A549 (cell line): ENCODE measurements around the gene CACNA2D4. TPM values are rescaled to one million over a fixed set of nuclear protein-coding genes. Genes with fewer than 3 reads are reported as not detected.
A peak's percentile ranks its signal among the peaks of the same experiment; 100 is the strongest.

ENCODE experiments used
- ATAC-seq, 2 experiments: fragments of 200-7000 bp in 1 of 2; fragments of >200 bp in 1 of 2; cut with Nextera tagmentation in 1 of 2; cut with Tn5 transposase in 1 of 2; 3 replicates each; pipeline versions ENCODE4 v1.8.0 to v1.9.1; 2018 to 2020; ENCODE audit warnings: mild to moderate bottlenecking in 1 of 2, moderate library complexity in 1 of 2
- CTCF ChIA-PET: fragments of 300-600 bp; sonication (Branson Sonifier 250); formaldehyde crosslinking; extraction: SDS; loops from one replicate; lab custom pipeline; 2021; ENCODE audit warnings: antibody characterized with exemption, inconsistent platforms; lab: Yijun Ruan, JAX
- POLR2A ChIA-PET: fragments of 350-600 bp; formaldehyde crosslinking; extraction: SDS; loops from one replicate; lab custom pipeline; 2021; ENCODE audit warnings: antibody characterized with exemption, inconsistent platforms; lab: Yijun Ruan, JAX
- DNase-seq, 2 experiments: peaks; one replicate each; pipeline versions ENCODE4 v3.0.0 to v3.0.0-alpha.2; 2011 to 2016; ENCODE audit warnings: low read depth in 1 of 2, low spot score in 1 of 2
- FAIRE-seq: peaks from 2 replicates; lab custom pipeline; 2011; peaks lifted over from hg19 to GRCh38; lab: Jason Lieb, UNC
- H3K27ac ChIP-seq, 2 experiments: fragments of >200 bp; sonication (Bioruptor Twin); formaldehyde crosslinking; 3 replicates each; pipeline ENCODE4 v1.5.1; 2016 to 2017
- H3K4me1 ChIP-seq: fragments of >200 bp; sonication (Bioruptor Twin); formaldehyde crosslinking; 3 replicates; pipeline ENCODE4 v1.6.1; 2016
- H3K4me2 ChIP-seq: fragments of >200 bp; sonication (Bioruptor Twin); formaldehyde crosslinking; 3 replicates; pipeline ENCODE4 v1.6.1; 2016
- H3K4me3 ChIP-seq: fragments of >200 bp; sonication (Bioruptor Twin); formaldehyde crosslinking; 3 replicates; pipeline ENCODE4 v1.5.1; 2016
- H3K9me3 ChIP-seq: fragments of >200 bp; sonication (Bioruptor Twin); formaldehyde crosslinking; 3 replicates; pipeline ENCODE4 v1.6.1; 2016
- ATOH8 ChIP-seq: fragments of 250-450 bp; sonication (Bioruptor Pico); IDR thresholded peaks from 2 replicates; pipeline ENCODE4 v1.5.0; 2020; ENCODE audit warnings: low read depth, mild to moderate bottlenecking, moderate library complexity
- BHLHE40 ChIP-seq: IDR thresholded peaks from 2 replicates; pipeline ENCODE4 v1.6.1; 2012; ENCODE audit warnings: low read depth, low read length, inconsistent platforms
- CHD2 ChIP-seq: fragments of 150-350 bp; IDR thresholded peaks from 2 replicates; pipeline ENCODE4 v1.6.1; 2014; ENCODE audit warnings: low read length; ENCODE audit not compliant: partially characterized antibody
- CTCF ChIP-seq: fragments of >200 bp; sonication (Bioruptor Twin); formaldehyde crosslinking; IDR thresholded peaks from 3 replicates; pipeline ENCODE4 v1.5.1; 2016
- EHMT2 ChIP-seq: fragments of 200-600 bp; sonication (generic); IDR thresholded peaks from 2 replicates; pipeline ENCODE4 v1.6.1; 2016; ENCODE audit warnings: antibody characterized with exemption, low read depth, mild to moderate bottlenecking, moderate library complexity
- ESRRA ChIP-seq: fragments of 150-350 bp; IDR thresholded peaks from 2 replicates; pipeline ENCODE4 v1.6.1; 2014; ENCODE audit warnings: mild to moderate bottlenecking, low read length, borderline replicate concordance
- FOSL2 ChIP-seq, 2 experiments: fragments of 450-650 bp in 1 of 2; fragments of >200 bp in 1 of 2; sonication (Bioruptor Twin) in 1 of 2; formaldehyde crosslinking; IDR thresholded peaks; 2 replicates each; pipeline versions ENCODE4 v1.5.0 to v1.6.1; 2016 to 2020; ENCODE audit warnings: mild to moderate bottlenecking in 1 of 2, moderate library complexity in 1 of 2
- HDAC2 ChIP-seq: fragments of 200-600 bp; sonication (generic); IDR thresholded peaks from 2 replicates; pipeline ENCODE4 v1.6.1; 2016
- HOXA7 ChIP-seq: fragments of 250-450 bp; sonication (Bioruptor Pico); IDR thresholded peaks from 2 replicates; pipeline ENCODE4 v1.5.0; 2020; ENCODE audit warnings: mild to moderate bottlenecking, moderate library complexity
- HOXB13 ChIP-seq: fragments of 250-450 bp; sonication (Bioruptor Pico); IDR thresholded peaks from 2 replicates; pipeline ENCODE4 v1.5.0; 2020; ENCODE audit warnings: low read depth, mild to moderate bottlenecking, moderate library complexity
- HOXB5 ChIP-seq: fragments of 250-450 bp; sonication (Bioruptor Pico); IDR thresholded peaks from 2 replicates; pipeline ENCODE4 v1.5.0; 2020; ENCODE audit warnings: mild to moderate bottlenecking, moderate library complexity
- KDM5A ChIP-seq: fragments of 200-600 bp; sonication (generic); IDR thresholded peaks from 2 replicates; pipeline ENCODE4 v1.6.1; 2016; ENCODE audit warnings: antibody characterized with exemption, mild to moderate bottlenecking
- POLR2A ChIP-seq: IDR thresholded peaks from 2 replicates; pipeline ENCODE4 v1.6.1; 2012; ENCODE audit warnings: mild to moderate bottlenecking, low read length
- POLR2AphosphoS2 ChIP-seq: conservative IDR thresholded peaks from 2 replicates; pipeline ENCODE4 v1.6.1; 2012; ENCODE audit warnings: low read length, improper control_type of control experiment, inconsistent platforms
- RAD21 ChIP-seq, 2 experiments: fragments of >200 bp in 1 of 2; sonication (Bioruptor Twin) in 1 of 2; formaldehyde crosslinking in 1 of 2; IDR thresholded peaks in 1 of 2; conservative IDR thresholded peaks in 1 of 2; 2 replicates in 1 of 2; 3 replicates in 1 of 2; pipeline ENCODE4 v1.6.1; 2012 to 2018; ENCODE audit warnings: inconsistent platforms in 1 of 2
- RARB ChIP-seq: fragments of 250-450 bp; sonication (Bioruptor Pico); IDR thresholded peaks from 2 replicates; pipeline ENCODE4 v1.8.0; 2021; ENCODE audit warnings: mild to moderate bottlenecking, moderate library complexity
- RFX5 ChIP-seq: fragments of 450-650 bp; IDR thresholded peaks from 2 replicates; pipeline ENCODE4 v1.7.1; 2014; ENCODE audit warnings: antibody characterized with exemption, mild to moderate bottlenecking, moderate library complexity
- SREBF2 ChIP-seq: fragments of 450-650 bp; IDR thresholded peaks from 2 replicates; pipeline ENCODE4 v1.6.1; 2014; ENCODE audit warnings: mild to moderate bottlenecking, moderate library complexity
- TFCP2L1 ChIP-seq: fragments of 250-450 bp; sonication (Bioruptor Pico); IDR thresholded peaks from 2 replicates; pipeline ENCODE4 v1.5.0; 2021; ENCODE audit warnings: mild to moderate bottlenecking
- USF2 ChIP-seq: fragments of 450-650 bp; IDR thresholded peaks from 2 replicates; pipeline ENCODE4 v1.6.1; 2014; ENCODE audit warnings: antibody characterized with exemption
- WGBS: methylation state at CpG from one replicate; pipeline ENCODE4 v1.1.6; 2017; ENCODE audit errors: missing lambda C conversion rate; 5-methylcytosine and 5-hydroxymethylcytosine counted together
- polyA plus RNA-seq, 4 experiments: library from polyadenylated mRNA; depleted of rRNA in 3 of 4; stranded (reverse); fragments of >200 nt; fragmentation: RNase III in 1 of 4; extraction: RNeasy Plus Mini Kit Qiagen cat#74134 plus additional on column Dnase treatment in 1 of 4; gene quantifications; 2 replicates in 3 of 4; 3 replicates in 1 of 4; pipeline ENCODE4 v1.2.3, GENCODE V29; 2011 to 2017
- TF ChIP-seq, protein P1 (sequence below): IDR thresholded peaks from 2 replicates; pipeline ENCODE4 v1.6.1; 2012
- TF ChIP-seq, protein P2 (sequence below): fragments of >200 bp; sonication (Bioruptor Twin); formaldehyde crosslinking; IDR thresholded peaks from 3 replicates; pipeline ENCODE4 v1.6.1; 2016

Gene CACNA2D4
- polyA plus RNA-seq, 2 of the 4 experiments (the other 2 are of a cell fraction) = not detected

DNA sequence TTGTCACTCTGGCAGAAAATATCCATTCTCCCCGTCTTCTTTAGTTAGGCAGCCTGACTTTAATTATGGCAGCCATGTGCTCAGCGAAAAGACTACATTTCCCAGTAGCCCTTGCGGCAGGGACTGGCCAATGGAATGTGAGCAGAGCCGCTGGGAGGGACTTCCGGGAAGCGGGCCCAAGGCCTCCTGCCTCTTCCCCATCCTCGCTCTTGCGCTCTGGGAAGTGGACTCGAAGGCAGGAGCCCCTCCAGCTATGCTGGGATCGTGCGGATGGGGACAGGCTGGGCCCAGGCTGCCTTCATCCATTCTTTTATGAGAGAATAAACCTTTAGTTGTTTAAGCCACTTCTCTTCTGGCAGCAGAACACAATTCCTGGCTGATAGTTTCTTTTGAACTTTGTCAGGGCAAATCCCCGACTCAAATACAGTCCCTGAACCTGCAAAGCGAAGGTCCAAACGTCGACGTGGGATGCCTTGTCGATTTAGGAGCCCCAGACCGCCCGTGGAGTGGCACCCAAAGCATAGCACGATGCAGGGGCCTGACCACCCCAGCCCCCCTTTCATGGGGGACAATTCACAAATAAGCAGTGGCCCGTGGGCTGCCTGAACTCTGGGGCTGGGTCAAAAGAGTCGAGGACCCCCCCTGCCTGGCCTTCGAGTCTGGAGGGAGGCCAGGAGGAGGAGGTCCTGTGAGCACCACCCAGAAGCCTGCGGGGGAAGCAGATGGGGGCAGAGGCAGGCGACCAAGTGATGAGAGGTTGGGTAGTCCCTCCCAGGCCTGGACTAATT lies 113.7 kb downstream of the CACNA2D4 start (continued):
- TF ChIP-seq ATOH8 (CRISPR knock-in tag) = peak; percentile 62; the same call in 1 of the 2 replicates
- TF ChIP-seq CHD2 = no peak
- peak; percentile 41 for TF ChIP-seq POLR2A
- TF ChIP-seq TFCP2L1 (CRISPR knock-in tag) = no peak
- no peak for TF ChIP-seq FOSL2 (IDR thresholded peaks at IDR 0.05)
- TF ChIP-seq FOSL2 (CRISPR knock-in tag; IDR thresholded peaks at IDR 0.05) = no peak
- no peak for TF ChIP-seq HOXA7 (CRISPR knock-in tag)
- TF ChIP-seq, protein P1, sequence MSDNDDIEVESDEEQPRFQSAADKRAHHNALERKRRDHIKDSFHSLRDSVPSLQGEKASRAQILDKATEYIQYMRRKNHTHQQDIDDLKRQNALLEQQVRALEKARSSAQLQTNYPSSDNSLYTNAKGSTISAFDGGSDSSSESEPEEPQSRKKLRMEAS = peak; percentile 94
- TF ChIP-seq KDM5A = no peak
- TF ChIP-seq USF2 = no peak

DNA sequence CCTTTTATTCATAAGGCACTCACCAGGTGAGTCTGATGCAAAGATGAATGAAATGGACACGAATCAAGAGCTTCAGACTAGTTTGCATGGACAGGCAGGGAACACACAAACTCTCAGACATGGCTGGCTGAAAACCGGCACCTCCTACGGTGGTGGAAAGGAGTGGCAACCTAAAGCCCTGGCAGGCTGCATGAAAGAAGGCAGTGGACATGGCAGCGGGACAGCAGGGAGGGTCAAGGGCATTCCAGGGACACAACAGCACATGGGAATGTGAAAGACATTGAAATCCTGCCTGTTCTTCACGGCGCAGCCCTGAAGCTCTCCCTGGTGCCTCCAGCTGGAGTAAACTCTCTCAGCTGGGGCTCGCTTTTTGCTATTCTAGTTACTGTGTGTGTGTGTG lies 114.7 kb downstream of the CACNA2D4 start:
- ATAC-seq (no peak), FAIRE-seq (no peak), DNase-seq (no peak)
- CTCF ChIA-PET = interaction anchor here (1.3 to 2.0 kb wide), 3 partner anchors 8 to 136 kb away, joined by 7 to 10 read pairs (median 7); no protein-coding TSS in a partner anchor
- Histone ChIP-seq H3K9me3 (no peaks in the 10 kb centered on the region), H3K27ac (no peak overlapping the region), H3K4me2 (no peak overlapping the region), H3K4me1 (0 out of 3 replicates have a peak, but pooled peaks cover 4% of the 10 kb centered on the region), H3K4me3 (no peak overlapping the region)
- POLR2A ChIA-PET = no interaction called here
- TF ChIP-seq BHLHE40 (no peak), CHD2 (no peak), POLR2AphosphoS2 (no peak), HOXB13 (CRISPR knock-in tag) (no peak)
- TF ChIP-seq, protein P2, sequence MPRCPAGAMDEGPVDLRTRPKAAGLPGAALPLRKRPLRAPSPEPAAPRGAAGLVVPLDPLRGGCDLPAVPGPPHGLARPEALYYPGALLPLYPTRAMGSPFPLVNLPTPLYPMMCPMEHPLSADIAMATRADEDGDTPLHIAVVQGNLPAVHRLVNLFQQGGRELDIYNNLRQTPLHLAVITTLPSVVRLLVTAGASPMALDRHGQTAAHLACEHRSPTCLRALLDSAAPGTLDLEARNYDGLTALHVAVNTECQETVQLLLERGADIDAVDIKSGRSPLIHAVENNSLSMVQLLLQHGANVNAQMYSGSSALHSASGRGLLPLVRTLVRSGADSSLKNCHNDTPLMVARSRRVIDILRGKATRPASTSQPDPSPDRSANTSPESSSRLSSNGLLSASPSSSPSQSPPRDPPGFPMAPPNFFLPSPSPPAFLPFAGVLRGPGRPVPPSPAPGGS = no peak
- WGBS = 59% methylated on average over 7 of the region's 7 CpGs

GRCh38 chr12:1801303-1801975 lies 117.0 kb downstream of the CACNA2D4 start:
- ATAC-seq = no peak
- FAIRE-seq = no peak
- H3K4me2 ChIP-seq = no peak overlapping the region
- POLR2A ChIA-PET = no interaction called here
- no peak for DNase-seq
- H3K9me3 ChIP-seq = no peaks in the 10 kb centered on the region
- 55% methylated on average over 16 of the region's 16 CpGs for WGBS
- no peak overlapping the region for H3K4me3 ChIP-seq
- H3K4me1 ChIP-seq = peaks cover 10% of the 10 kb centered on the region; the same call in 1 of the 3 replicates
- CTCF ChIA-PET = interaction anchor here (0.9 to 14.6 kb wide), 4 partner anchors 10 to 839 kb away, joined by 3 to 324 read pairs (median 4); no protein-coding TSS in a partner anchor
- H3K27ac ChIP-seq = no peak overlapping the region
- no peak for TF ChIP-seq HOXB5 (CRISPR knock-in tag)
- TF ChIP-seq EHMT2 = no peak
- TF ChIP-seq, protein P1 = no peak
- TF ChIP-seq, protein P2 = no peak
- no peak for TF ChIP-seq ESRRA
- no peak for TF ChIP-seq RFX5
- no peak for TF ChIP-seq HDAC2
- TF ChIP-seq FOSL2 (IDR thresholded peaks at IDR 0.05) = no peak
- no peak for TF ChIP-seq FOSL2 (CRISPR knock-in tag; IDR thresholded peaks at IDR 0.05)
- TF ChIP-seq RAD21 (conservative IDR thresholded peaks at IDR 0.05 in 1 of 2, IDR thresholded peaks at IDR 0.05 in 1 of 2) = no peak
- TF ChIP-seq HOXB13 (CRISPR knock-in tag) = no peak
- TF ChIP-seq RARB (CRISPR knock-in tag) = no peak
- TF ChIP-seq ATOH8 (CRISPR knock-in tag) = no peak
- TF ChIP-seq CTCF = no peak
- TF ChIP-seq SREBF2 = no peak
